Body of pancreas (tissue), 4 donors: ENCODE measurements around the gene MYL6. TPM values are rescaled to one million over a fixed set of nuclear protein-coding genes. Genes with fewer than 3 reads are reported as not detected.
"Not testable (repeated sequence)": the region's sequence is repeated elsewhere in the genome, so short reads cannot be mapped to it uniquely, and the experiment has no call there.

Source experiments
- ATAC-seq: fragments of 150-250 bp; one replicate; pipeline ENCODE4 v1.9.1; 2016
- DNase-seq, 4 donors: peaks; one replicate each; pipeline ENCODE4 v3.0.0-alpha.2; 2019
- H3K27ac ChIP-seq, 4 donors: fragments of 200-600 bp; sonication (generic); 1 replicate in 3 of 4; 2 replicates in 1 of 4; pipeline versions ENCODE4 v1.5.1 to v1.6.1; 2016 to 2019; ENCODE audit warnings: mild to moderate bottlenecking in 1 of 4, mixed read lengths in 1 of 4, moderate library complexity in 1 of 4
- H3K27me3 ChIP-seq, 2 donors: fragments of 200-600 bp; sonication (generic); one replicate each; pipeline ENCODE4 v1.6.0; 2016; ENCODE audit warnings: mild to moderate bottlenecking in 1 of 2
- H3K36me3 ChIP-seq, 2 donors: fragments of 200-600 bp; sonication (generic); replicated peaks in 1 of 2; 2 replicates each; pipeline ENCODE4 v1.5.1; 2016; ENCODE audit warnings: low read depth in 2 of 2; ENCODE audit not compliant: insufficient read depth in 1 of 2
- H3K4me1 ChIP-seq: fragments of 200-600 bp; sonication (generic); one replicate; pipeline ENCODE4 v1.6.0; 2016
- H3K4me3 ChIP-seq, 2 donors: fragments of 200-600 bp; sonication (generic); 1 replicate in 1 of 2; 2 replicates in 1 of 2; pipeline ENCODE4 v1.5.1; 2016 to 2019
- H3K9me3 ChIP-seq, 3 donors: fragments of 200-600 bp; sonication (generic); 1 replicate in 2 of 3; 2 replicates in 1 of 3; pipeline ENCODE4 v1.5.1; 2016
- CTCF ChIP-seq, 7 experiments: fragments of 450-650 bp in 4 of 7; fragments of 200-600 bp in 3 of 7; sonication (generic) in 3 of 7; IDR thresholded peaks; one replicate each; pipeline ENCODE4 v1.5.1; 2016 to 2019; ENCODE audit warnings: antibody characterized with exemption in 7 of 7
- POLR2A ChIP-seq, 3 donors: fragments of 450-650 bp; IDR thresholded peaks; one replicate each; pipeline ENCODE4 v1.6.1; 2016; ENCODE audit warnings: antibody characterized with exemption in 3 of 3, mild to moderate bottlenecking in 2 of 3
- WGBS, 2 donors: methylation state at CpG; one replicate each; pipeline ENCODE4 v1.1.5; 2017; 5-methylcytosine and 5-hydroxymethylcytosine counted together
- intact Hi-C: fragments of 100-400 bp; cut with DNase I; formaldehyde crosslinking; loops from one replicate; pipeline ENCODE4 v1.15.1; 2023
- total RNA-seq, 2 donors: library from RNA; depleted of rRNA; stranded (reverse); fragments of >200 nt; gene quantifications; one replicate each; pipeline ENCODE4 v1.1.0, GENCODE V29; 2016

MYL6 gene
- total RNA-seq, 2 donors from 2014 or later: 838 to 1,110 TPM

GRCh38 chr12:56190695-56191155 is 32.6 kb downstream of the MYL6 start:
- H3K4me3 ChIP-seq: peak overlapping the region in 1 of 2 donors; percentile 49
- H3K27ac ChIP-seq: peak overlapping the region; percentile 50 to 96 (median 91)
- WGBS, 2 donors: 15 to 20% methylated on average over 9 of the region's 9 CpGs
- no peaks in the 10 kb centered on the region for H3K36me3 ChIP-seq
- H3K27me3 ChIP-seq: no peaks in the 10 kb centered on the region
- peaks cover 25% of the 10 kb centered on the region for H3K4me1 ChIP-seq
- TF ChIP-seq CTCF (IDR thresholded peaks at IDR 0.05) (no peak), POLR2A (IDR thresholded peaks at IDR 0.05) (no peak)
- intact Hi-C loops: no loop called here
- H3K9me3 ChIP-seq: no peaks in the 10 kb centered on the region
- ATAC-seq (no peak), DNase-seq (no peak)

GRCh38 chr12:56192582-56192981 is 34.4 kb downstream of the MYL6 start:
- intact Hi-C loops: no loop called here

GRCh38 chr12:56193025-56193578 is 34.9 kb downstream of the MYL6 start:
- no peak for TF ChIP-seq POLR2A (IDR thresholded peaks at IDR 0.05)
- TF ChIP-seq CTCF (IDR thresholded peaks at IDR 0.05): peak; percentile 64 to 94 (median 90)
- H3K4me3 ChIP-seq: no peak overlapping the region
- no peaks in the 10 kb centered on the region for H3K9me3 ChIP-seq
- peaks cover 13% of the 10 kb centered on the region for H3K4me1 ChIP-seq
- ATAC-seq: peak; percentile 20
- peak; percentile 85 to 90 (median 86) for DNase-seq
- H3K27ac ChIP-seq: no peak overlapping the region
- no peaks in the 10 kb centered on the region for H3K36me3 ChIP-seq
- 23 to 53% methylated on average over 1 of the region's 1 CpG for WGBS, 2 donors
- no peaks in the 10 kb centered on the region for H3K27me3 ChIP-seq
- intact Hi-C loops: no loop called here

More at GRCh38 chr12:56192582-56192981, 34.4 kb downstream of the MYL6 start:
- no peaks in the 10 kb centered on the region for H3K9me3 ChIP-seq
- H3K27ac ChIP-seq: no peak overlapping the region
- no peaks in the 10 kb centered on the region for H3K36me3 ChIP-seq
- peaks cover 18% of the 10 kb centered on the region for H3K4me1 ChIP-seq
- DNase-seq: no peak
- no peak for TF ChIP-seq CTCF (IDR thresholded peaks at IDR 0.05)
- no peak for TF ChIP-seq POLR2A (IDR thresholded peaks at IDR 0.05)
- no peak for ATAC-seq
- H3K27me3 ChIP-seq: no peaks in the 10 kb centered on the region
- H3K4me3 ChIP-seq: no peak overlapping the region

GRCh38 chr12:56196818-56197550 is 38.8 kb downstream of the MYL6 start:
- not testable (repeated sequence) for H3K27ac ChIP-seq

GRCh38 chr12:56197921-56198635 is 39.9 kb downstream of the MYL6 start:
- DNase-seq (no peak), ATAC-seq (no peak)
- WGBS, 2 donors: 88% methylated on average over 9 of the region's 9 CpGs
- no peaks in the 10 kb centered on the region for H3K36me3 ChIP-seq
- no peak overlapping the region for H3K27ac ChIP-seq
- intact Hi-C loops: no loop called here
- no peaks in the 10 kb centered on the region for H3K4me1 ChIP-seq
- H3K9me3 ChIP-seq: no peaks in the 10 kb centered on the region
- H3K4me3 ChIP-seq: no peak overlapping the region
- no peak for TF ChIP-seq POLR2A (IDR thresholded peaks at IDR 0.05)
- no peaks in the 10 kb centered on the region for H3K27me3 ChIP-seq

More at GRCh38 chr12:56196818-56197550, 38.8 kb downstream of the MYL6 start:
- H3K36me3 ChIP-seq, H3K27me3 ChIP-seq, H3K4me1 ChIP-seq, intact Hi-C loops, H3K4me3 ChIP-seq, H3K9me3 ChIP-seq: not testable (repeated sequence)
- peak; percentile 28 for ATAC-seq
- 74 to 84% methylated on average over 11 of the region's 11 CpGs for WGBS, 2 donors
- peak in 1 of 4 donors; percentile 10 for DNase-seq
